ENCODE measurements around the gene SEC14L2.
"Not testable (repeated sequence)": the region's sequence is repeated elsewhere in the genome, so short reads cannot be mapped to it uniquely, and the experiment has no call there.

Gene SEC14L2

DNA sequence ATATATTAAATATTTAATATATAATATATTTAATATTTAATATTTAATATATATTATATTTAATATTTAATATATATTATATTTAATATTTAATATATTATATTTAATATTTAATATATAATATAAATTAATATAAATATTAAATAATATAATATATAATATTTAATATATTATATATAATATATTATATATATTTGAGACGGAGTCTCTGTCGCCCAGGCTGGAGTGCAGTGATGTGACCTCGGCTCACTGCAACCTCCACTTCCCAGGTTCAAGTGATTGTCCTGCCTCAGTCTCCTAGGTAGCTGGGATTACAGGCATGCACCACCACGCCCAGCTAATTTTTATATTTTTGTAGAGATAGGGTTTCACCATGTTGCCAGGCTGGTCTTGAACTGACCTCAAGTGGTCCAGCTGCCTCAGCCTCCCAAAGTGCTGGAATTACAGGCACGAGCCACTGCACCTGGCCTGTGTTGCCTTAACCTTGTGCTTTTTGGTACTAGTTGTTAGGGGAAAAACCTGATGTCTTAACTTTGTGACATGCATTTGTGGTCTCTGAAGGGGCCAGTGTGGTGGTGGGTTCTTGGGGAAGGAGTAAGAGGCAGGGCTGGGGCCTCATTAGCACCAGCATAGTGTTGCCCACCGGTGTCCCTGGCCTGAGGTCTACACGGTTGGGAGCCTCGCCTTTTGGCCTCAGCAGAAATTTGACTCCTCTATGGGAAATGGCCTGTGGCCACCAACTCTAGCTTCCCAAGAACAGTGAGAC is 58.4 kb downstream of the SEC14L2 start:
- DNase-seq (ENCODE audit: low read depth) = no peak

DNA sequence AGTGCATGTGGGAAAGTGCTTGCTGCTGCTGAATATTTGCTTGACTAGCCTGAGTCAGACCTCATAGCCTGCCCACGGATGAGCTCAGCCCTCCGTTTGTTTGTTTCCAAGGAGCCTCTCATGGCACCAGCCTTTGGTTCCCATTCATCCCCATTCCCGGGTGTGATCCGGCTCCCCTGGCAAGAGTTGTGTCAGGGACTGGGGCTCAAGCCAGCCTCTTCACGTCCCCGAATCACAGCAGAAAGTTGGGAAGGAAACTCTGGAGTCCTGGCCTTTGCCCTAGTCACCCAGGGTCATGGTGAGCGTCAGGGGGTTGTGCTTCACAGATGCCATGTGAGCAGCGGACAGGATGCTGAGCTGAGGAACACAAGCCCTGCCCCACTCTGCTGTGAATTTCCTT is 61.2 kb downstream of the SEC14L2 start:
- DNase-seq (ENCODE audit: low read depth) = no peak

DNA sequence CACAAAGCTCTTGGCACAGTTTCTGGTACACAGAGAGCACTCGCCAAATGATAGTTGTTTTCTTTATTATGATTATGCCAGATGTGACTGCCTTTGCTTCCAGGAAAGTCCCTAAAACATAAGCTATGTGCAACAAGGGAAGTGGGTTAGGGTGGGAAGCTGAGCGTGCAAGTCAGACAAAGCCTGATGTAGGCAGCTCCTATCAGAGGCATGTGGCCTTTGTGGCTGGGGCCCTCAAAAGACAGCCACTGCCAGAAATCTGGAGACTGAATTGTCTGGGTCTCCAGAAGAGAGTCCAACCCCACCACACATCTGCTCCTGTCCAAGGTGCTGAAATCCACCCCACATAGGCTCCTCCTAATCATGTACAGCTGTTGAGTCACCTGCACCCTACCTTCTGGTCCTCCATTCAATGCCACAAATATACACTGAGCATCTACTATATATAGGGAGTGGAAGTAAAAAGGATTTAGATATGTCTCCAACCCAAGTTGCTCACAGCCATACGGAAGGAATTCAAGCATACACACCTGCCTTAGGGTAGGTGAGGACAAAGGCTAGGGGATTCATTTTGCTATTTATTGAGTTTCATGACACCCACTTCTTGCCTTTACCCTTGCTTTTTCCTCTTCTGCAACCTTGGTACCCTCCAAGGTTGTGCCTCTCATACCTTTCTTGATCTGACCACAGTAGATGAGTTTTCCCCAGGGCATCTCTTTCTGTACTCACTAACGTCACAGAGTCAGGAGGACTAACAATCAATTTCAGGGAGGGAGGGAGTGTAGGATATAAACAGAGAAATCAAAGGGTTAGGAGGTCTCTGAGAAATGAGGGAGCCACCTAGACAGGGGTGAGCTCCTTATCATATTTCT is 62.6 kb downstream of the SEC14L2 start:
- no peak for DNase-seq (ENCODE audit: low read depth)

DNA sequence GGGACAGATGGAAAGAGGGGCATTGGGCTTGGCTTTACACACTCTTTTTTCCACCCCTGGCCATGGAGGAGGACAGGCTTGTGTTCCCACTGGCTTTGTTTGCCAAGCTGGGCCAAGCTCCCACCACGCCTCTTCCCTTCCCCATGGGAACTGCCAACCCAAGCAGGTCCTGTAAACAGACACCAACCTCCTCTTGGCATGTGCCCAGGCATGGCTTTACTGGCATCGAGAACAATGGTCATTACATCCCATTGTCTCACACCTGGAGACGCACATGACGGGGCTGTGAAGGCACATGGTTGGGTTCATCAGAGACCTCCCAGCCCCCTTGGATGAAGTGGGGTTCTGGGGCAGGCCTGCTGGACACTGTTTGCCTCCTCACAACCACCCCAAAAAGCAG is 63.3 kb downstream of the SEC14L2 start:
- no peak for DNase-seq (ENCODE audit: low read depth)

DNA sequence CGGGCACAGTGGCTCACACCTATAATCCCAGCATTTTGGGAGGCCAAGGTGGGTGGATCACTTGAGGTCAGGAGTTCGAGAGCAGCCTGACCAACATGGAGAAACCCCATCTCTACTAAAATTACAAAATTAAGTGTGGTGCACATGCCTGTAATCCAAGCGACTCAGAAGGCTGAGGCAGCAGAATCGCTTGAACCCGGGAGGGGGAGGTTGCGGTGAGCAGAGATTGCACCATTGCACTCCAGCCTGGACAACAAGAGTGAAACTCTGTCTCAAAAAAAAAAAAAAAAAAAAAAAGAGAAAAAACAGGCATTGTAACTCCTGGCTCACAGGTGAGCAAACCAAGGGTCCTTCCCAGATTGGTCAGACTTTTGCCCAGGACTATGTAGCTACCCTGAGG is 63.7 kb downstream of the SEC14L2 start:
- DNase-seq (ENCODE audit: low read depth) = not testable (repeated sequence)

DNA sequence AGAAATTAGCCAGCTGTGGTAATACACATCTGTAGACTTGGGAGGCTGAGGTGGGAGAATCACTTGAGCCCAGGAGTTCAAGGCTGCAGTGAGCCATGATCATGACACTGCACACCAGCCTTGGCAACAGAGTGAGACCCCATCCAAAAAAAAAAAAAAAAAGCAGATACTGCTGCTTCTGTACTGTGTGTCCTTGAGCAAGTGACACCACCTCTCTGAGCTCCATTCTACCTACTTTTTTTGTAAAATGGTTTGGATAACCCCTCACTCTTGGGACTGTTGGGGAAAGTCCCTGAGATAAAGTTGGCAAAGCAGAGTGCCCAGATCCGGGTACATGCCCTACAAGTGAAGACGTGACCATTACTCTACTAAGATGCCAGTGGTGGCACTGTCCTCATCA is 72.3 kb downstream of the SEC14L2 start:
- DNase-seq (ENCODE audit: low read depth) = no peak

DNA sequence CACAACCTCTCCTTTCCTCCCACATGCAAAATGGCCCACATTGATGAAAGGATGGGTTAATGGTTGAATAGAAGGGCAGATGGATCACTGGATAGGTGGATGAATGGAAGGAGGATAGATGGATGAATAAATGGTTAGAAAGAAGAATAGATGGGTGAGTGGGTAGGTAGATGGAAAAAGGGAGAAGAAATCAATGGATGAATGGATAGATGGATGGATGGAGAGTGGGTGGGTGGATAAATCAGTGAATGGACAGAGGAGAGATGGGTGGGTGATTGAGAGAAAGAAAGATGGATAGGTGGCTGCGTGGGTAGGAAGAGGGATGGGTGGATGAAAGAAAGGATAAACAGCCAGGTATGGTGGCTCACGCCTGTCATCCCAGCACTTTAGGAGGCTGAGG is 73.8 kb downstream of the SEC14L2 start:
- DNase-seq (ENCODE audit: low read depth) = no peak

DNA sequence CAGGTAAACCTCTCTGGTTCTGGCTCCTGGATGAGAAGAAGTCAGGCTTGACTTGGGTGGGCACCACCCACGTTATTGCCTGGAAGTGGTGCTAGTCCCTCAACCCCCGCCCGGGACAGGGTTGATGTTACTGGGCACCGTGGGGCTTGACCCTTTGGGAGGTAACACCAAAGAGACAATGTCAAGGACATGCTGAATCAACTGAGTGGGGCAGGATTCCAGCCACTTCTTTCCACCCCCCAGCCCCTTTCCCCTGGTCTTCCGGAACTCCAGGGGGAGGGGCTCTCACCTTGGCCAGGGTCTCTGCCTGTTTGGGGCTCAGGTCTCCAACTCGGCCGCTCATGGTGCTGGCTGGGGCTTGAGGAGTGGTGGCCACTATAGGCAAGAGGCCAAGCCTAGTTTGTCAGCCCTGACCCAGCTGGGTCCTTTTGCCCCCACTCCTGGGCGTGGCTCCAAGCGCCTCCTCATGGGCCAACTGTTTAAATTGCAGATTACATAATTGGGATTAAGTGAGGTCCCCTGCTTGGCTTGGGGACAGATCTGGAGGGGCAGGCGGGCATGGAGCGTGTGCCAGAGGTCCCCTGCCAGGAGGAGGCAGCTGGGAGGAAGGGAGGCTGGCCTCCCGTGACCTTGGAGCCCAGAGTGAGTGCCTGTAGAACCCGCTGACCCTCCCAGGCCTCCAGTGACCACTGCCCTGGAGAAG is 74.9 kb downstream of the SEC14L2 start, which contains the start of gene SEC14L3:
Gene SEC14L3, minus strand, starts transcription at position 402 of the 703 bp plus-strand sequence. Its CDS starts 59 bp downstream, at position 343.
- no peak for DNase-seq (ENCODE audit: low read depth)

DNA sequence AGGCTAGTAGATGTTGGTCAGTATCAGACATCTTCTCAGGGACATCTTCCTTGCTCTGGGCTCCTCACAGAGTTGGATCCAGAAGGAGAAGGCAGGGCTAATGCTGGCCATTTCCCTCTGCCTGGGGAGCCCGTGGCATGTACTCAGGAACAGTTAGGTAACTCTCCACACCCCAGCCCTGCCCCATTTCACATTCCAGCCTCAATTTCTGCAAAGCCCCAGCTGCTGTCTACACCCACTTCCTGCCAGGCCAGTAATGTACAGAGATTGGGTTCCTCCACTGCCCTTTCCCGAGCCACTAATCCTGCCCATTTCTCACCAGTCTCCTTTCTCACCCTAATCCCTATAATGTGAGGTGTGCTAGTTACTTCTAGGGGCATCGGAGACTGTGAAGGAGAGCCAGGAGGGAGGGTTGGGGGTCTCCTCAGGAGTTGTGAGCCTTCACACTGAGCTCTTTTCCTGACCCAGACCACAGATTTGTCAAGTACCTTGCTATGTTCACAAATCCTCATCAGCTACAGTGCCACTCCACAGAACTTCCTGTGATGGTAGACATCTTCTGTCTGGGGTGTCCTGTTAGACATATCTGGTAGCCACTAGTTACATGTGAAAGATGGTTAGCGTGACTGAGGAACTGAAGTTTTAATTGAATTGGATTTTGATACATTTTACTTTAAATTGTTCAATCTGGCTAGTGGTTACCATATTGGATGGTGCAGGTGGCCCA is 76.3 kb downstream of the SEC14L2 start:
- DNase-seq (ENCODE audit: low read depth) = no peak

DNA sequence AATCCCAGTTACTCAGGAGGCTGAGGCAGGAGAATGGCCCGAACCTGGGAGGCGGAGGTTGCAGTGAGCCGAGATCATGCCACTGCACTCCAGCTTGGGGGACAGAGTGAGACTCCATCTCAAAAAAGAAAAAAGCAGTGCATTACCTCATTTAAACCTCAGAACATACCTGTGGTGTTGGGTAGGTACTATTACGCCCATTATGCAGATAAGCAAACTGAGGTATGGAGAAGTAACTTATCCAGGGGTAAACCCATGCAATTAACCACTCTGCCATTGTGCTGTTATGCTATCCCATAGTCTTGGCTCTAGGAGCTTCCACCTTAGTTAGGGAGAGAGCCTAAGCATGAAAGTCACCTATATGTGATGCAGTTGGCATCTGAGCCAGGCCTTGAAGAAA is 77.3 kb downstream of the SEC14L2 start:
- no peak for DNase-seq (ENCODE audit: low read depth)

All from stimulated activated CD8-positive, alpha-beta memory T cell treated with anti-CD3 and anti-CD28 coated beads, Interleukin-12 subunit alpha, Interleukin-12 subunit beta, amount 100 ng/mL, for 4 hours (primary cell).